Mammary epithelial cell (primary cell): ENCODE results near the gene SKIC2.

Experiments used
- EZH2 ChIP-seq: IDR thresholded peaks from 2 replicates; pipeline ENCODE4 v1.6.1; 2012; ENCODE audit warnings: low read length, inconsistent platforms, borderline replicate concordance
- TF ChIP-seq, protein P1 (sequence below), 2 donors: IDR thresholded peaks in 1 of 2; conservative IDR thresholded peaks in 1 of 2; 2 replicates each; pipeline ENCODE4 v1.5.1; 2011 to 2012; ENCODE audit warnings: inconsistent platforms in 2 of 2, low read length in 2 of 2, mild to moderate bottlenecking in 2 of 2, control low read depth in 1 of 2, low read depth in 1 of 2; ENCODE audit not compliant: insufficient read depth in 1 of 2; ENCODE audit errors: extremely low read depth in 1 of 2

DNA sequence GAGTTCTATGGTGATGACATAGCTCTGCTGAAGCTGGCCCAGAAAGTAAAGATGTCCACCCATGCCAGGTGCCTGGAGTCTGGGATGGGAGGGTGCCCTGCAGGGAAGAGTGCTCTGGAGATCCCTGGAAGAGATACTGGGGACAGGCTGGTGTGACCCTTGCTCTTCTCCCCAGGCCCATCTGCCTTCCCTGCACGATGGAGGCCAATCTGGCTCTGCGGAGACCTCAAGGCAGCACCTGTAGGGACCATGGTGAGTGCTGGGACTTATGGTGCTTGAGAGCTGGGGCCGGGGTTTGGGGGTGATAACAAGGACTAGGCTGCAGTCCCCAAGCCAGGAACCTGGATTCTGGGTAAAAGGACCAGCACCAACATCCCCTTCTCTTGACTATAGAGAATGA is 15.2 kb upstream of the SKIC2 start:
- TF ChIP-seq, protein P1, sequence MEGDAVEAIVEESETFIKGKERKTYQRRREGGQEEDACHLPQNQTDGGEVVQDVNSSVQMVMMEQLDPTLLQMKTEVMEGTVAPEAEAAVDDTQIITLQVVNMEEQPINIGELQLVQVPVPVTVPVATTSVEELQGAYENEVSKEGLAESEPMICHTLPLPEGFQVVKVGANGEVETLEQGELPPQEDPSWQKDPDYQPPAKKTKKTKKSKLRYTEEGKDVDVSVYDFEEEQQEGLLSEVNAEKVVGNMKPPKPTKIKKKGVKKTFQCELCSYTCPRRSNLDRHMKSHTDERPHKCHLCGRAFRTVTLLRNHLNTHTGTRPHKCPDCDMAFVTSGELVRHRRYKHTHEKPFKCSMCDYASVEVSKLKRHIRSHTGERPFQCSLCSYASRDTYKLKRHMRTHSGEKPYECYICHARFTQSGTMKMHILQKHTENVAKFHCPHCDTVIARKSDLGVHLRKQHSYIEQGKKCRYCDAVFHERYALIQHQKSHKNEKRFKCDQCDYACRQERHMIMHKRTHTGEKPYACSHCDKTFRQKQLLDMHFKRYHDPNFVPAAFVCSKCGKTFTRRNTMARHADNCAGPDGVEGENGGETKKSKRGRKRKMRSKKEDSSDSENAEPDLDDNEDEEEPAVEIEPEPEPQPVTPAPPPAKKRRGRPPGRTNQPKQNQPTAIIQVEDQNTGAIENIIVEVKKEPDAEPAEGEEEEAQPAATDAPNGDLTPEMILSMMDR (conservative IDR thresholded peaks at IDR 0.05 in 1 of 2, IDR thresholded peaks at IDR 0.05 in 1 of 2; ENCODE audit: extremely low read depth in 1 of 2, insufficient read depth in 1 of 2, low read depth in 1 of 2, low read length in 2 of 2), result no peak
- no peak for TF ChIP-seq EZH2
